ENCODE measurements around the gene SLC15A5.

Gene SLC15A5

GRCh38 chr12:16175840-16176239, 101.6 kb downstream of the SLC15A5 start:
- DNase-seq (ENCODE audit: low read depth), result no peak

GRCh38 chr12:16174282-16174681, 103.2 kb downstream of the SLC15A5 start:
- no peak for DNase-seq (ENCODE audit: low read depth)

- no peak for DNase-seq (ENCODE audit: low read depth)
These were observed 106.1 kb downstream of the SLC15A5 start for GRCh38 chr12:16171348-16171747.

- DNase-seq (ENCODE audit: low read depth), result no peak
These were observed 109.4 kb downstream of the SLC15A5 start for GRCh38 chr12:16168078-16168477.

GRCh38 chr12:16166563-16167470, 110.7 kb downstream of the SLC15A5 start:
- no peak for DNase-seq (ENCODE audit: low read depth)

GRCh38 chr12:16165506-16165905, 112.0 kb downstream of the SLC15A5 start:
- peak; percentile 13 for DNase-seq (ENCODE audit: low read depth)

GRCh38 chr12:16163901-16164300, 113.6 kb downstream of the SLC15A5 start:
- no peak for DNase-seq (ENCODE audit: low read depth)

GRCh38 chr12:16163146-16163545, 114.3 kb downstream of the SLC15A5 start:
- no peak for DNase-seq (ENCODE audit: low read depth)

- DNase-seq (ENCODE audit: low read depth), result no peak
These were observed 117.9 kb downstream of the SLC15A5 start for GRCh38 chr12:16159571-16159970.

- DNase-seq (ENCODE audit: low read depth), result no peak
These were observed 119.4 kb downstream of the SLC15A5 start for GRCh38 chr12:16158050-16158449.

GRCh38 chr12:16155938-16156337, 121.5 kb downstream of the SLC15A5 start:
- no peak for DNase-seq (ENCODE audit: low read depth)

GRCh38 chr12:16154990-16155389, 122.5 kb downstream of the SLC15A5 start:
- DNase-seq (ENCODE audit: low read depth), result no peak

GRCh38 chr12:16152885-16153673, 124.4 kb downstream of the SLC15A5 start:
- no peak for DNase-seq (ENCODE audit: low read depth)

GRCh38 chr12:16150276-16150675, 127.2 kb downstream of the SLC15A5 start:
- DNase-seq (ENCODE audit: low read depth), result no peak

GRCh38 chr12:16148938-16149337, 128.5 kb downstream of the SLC15A5 start:
- no peak for DNase-seq (ENCODE audit: low read depth)

All from GM04504 (cell line).